Skeletal muscle satellite cell (primary cell): ENCODE measurements around the gene SORCS2.

Experiments used
- H3K27me3 ChIP-seq: 2 replicates; pipeline ENCODE4 v1.7.0; 2013; ENCODE audit warnings: low read length; ENCODE audit not compliant: control insufficient read depth, insufficient read depth
- H3K36me3 ChIP-seq: 2 replicates; pipeline ENCODE4 v1.7.0; 2013; ENCODE audit warnings: mild to moderate bottlenecking, control low read depth, low read length; ENCODE audit not compliant: insufficient read depth
- H3K4me1 ChIP-seq: 2 replicates; pipeline ENCODE4 v1.7.0; 2013; ENCODE audit warnings: low read length; ENCODE audit not compliant: control insufficient read depth, insufficient read depth
- H3K4me2 ChIP-seq: 2 replicates; pipeline ENCODE4 v1.7.0; 2013; ENCODE audit warnings: mild to moderate bottlenecking, low read length
- H3K4me3 ChIP-seq: 2 replicates; pipeline ENCODE4 v1.7.0; 2013; ENCODE audit warnings: low read length
- H3K9ac ChIP-seq: 2 replicates; pipeline ENCODE4 v1.7.0; 2013; ENCODE audit warnings: mild to moderate bottlenecking, low read depth, low read length, moderate library complexity
- H3K9me3 ChIP-seq: replicated peaks from 2 replicates; pipeline ENCODE4 v1.7.0; 2013; ENCODE audit warnings: mild to moderate bottlenecking, control low read depth, low read length

SORCS2 gene

GRCh38 chr4:7731437-7731836, 539.1 kb downstream of the SORCS2 start:
- Histone ChIP-seq H3K4me3 (no peak overlapping the region), H3K4me1 (no peaks in the 10 kb centered on the region), H3K4me2 (no peak overlapping the region), H3K9me3 (no peaks in the 10 kb centered on the region), H3K36me3 (no peaks in the 10 kb centered on the region), H3K27me3 (peaks cover 10% of the 10 kb centered on the region), H3K9ac (no peak overlapping the region)

GRCh38 chr4:7732263-7732662, 539.9 kb downstream of the SORCS2 start:
- Histone ChIP-seq H3K4me3 (no peak overlapping the region), H3K27me3 (peaks cover 10% of the 10 kb centered on the region), H3K9me3 (no peaks in the 10 kb centered on the region), H3K4me2 (no peak overlapping the region), H3K36me3 (no peaks in the 10 kb centered on the region), H3K4me1 (no peaks in the 10 kb centered on the region), H3K9ac (no peak overlapping the region)

- Histone ChIP-seq H3K9ac (no peak overlapping the region), H3K36me3 (no peaks in the 10 kb centered on the region), H3K4me3 (no peak overlapping the region), H3K4me2 (no peak overlapping the region), H3K9me3 (no peaks in the 10 kb centered on the region), H3K27me3 (peaks cover 10% of the 10 kb centered on the region), H3K4me1 (no peaks in the 10 kb centered on the region)
Observed at GRCh38 chr4:7733201-7733600, 540.9 kb downstream of the SORCS2 start.

- Histone ChIP-seq H3K4me3 (no peak overlapping the region), H3K27me3 (peaks cover 10% of the 10 kb centered on the region), H3K4me1 (no peaks in the 10 kb centered on the region), H3K36me3 (no peaks in the 10 kb centered on the region), H3K9me3 (no peaks in the 10 kb centered on the region), H3K4me2 (no peak overlapping the region), H3K9ac (no peak overlapping the region)
Observed at GRCh38 chr4:7733801-7734650, 541.7 kb downstream of the SORCS2 start.

GRCh38 chr4:7734651-7735260, 542.4 kb downstream of the SORCS2 start:
- Histone ChIP-seq H3K9ac (no peak overlapping the region), H3K4me1 (no peaks in the 10 kb centered on the region), H3K4me3 (no peak overlapping the region), H3K27me3 (peaks cover 10% of the 10 kb centered on the region), H3K4me2 (no peak overlapping the region), H3K9me3 (no peaks in the 10 kb centered on the region), H3K36me3 (no peaks in the 10 kb centered on the region)

GRCh38 chr4:7735395-7735794, 543.1 kb downstream of the SORCS2 start:
- no peak overlapping the region for H3K4me2 ChIP-seq
- no peak overlapping the region for H3K4me3 ChIP-seq
- H3K27me3 ChIP-seq, result peaks cover 10% of the 10 kb centered on the region
- no peaks in the 10 kb centered on the region for H3K4me1 ChIP-seq
- H3K9ac ChIP-seq, result no peak overlapping the region
- no peaks in the 10 kb centered on the region for H3K9me3 ChIP-seq
- no peaks in the 10 kb centered on the region for H3K36me3 ChIP-seq

- Histone ChIP-seq H3K4me1 (no peaks in the 10 kb centered on the region), H3K4me2 (no peak overlapping the region), H3K9me3 (no peaks in the 10 kb centered on the region), H3K4me3 (no peak overlapping the region), H3K9ac (no peak overlapping the region), H3K36me3 (no peaks in the 10 kb centered on the region), H3K27me3 (peaks cover 10% of the 10 kb centered on the region)
Observed at GRCh38 chr4:7735961-7736360, 543.6 kb downstream of the SORCS2 start.

GRCh38 chr4:7736436-7737267, 544.3 kb downstream of the SORCS2 start:
- Histone ChIP-seq H3K9me3 (no peaks in the 10 kb centered on the region), H3K4me1 (no peaks in the 10 kb centered on the region), H3K27me3 (peaks cover 9% of the 10 kb centered on the region), H3K4me3 (no peak overlapping the region), H3K4me2 (no peak overlapping the region), H3K36me3 (no peaks in the 10 kb centered on the region), H3K9ac (no peak overlapping the region)

- Histone ChIP-seq H3K4me2 (no peak overlapping the region), H3K9ac (no peak overlapping the region), H3K4me3 (no peak overlapping the region), H3K4me1 (no peaks in the 10 kb centered on the region), H3K9me3 (no peaks in the 10 kb centered on the region), H3K36me3 (no peaks in the 10 kb centered on the region), H3K27me3 (peaks cover 4% of the 10 kb centered on the region)
Observed at GRCh38 chr4:7737268-7737645, 544.9 kb downstream of the SORCS2 start.

GRCh38 chr4:7737752-7738457, 545.6 kb downstream of the SORCS2 start:
- Histone ChIP-seq H3K27me3 (no peaks in the 10 kb centered on the region), H3K4me3 (no peak overlapping the region), H3K4me1 (no peaks in the 10 kb centered on the region), H3K9ac (no peak overlapping the region), H3K36me3 (no peaks in the 10 kb centered on the region), H3K9me3 (no peaks in the 10 kb centered on the region), H3K4me2 (no peak overlapping the region)

GRCh38 chr4:7738458-7739076, 546.2 kb downstream of the SORCS2 start:
- H3K36me3 ChIP-seq, result no peaks in the 10 kb centered on the region
- H3K9me3 ChIP-seq, result no peaks in the 10 kb centered on the region
- no peaks in the 10 kb centered on the region for H3K4me1 ChIP-seq
- no peak overlapping the region for H3K9ac ChIP-seq
- H3K27me3 ChIP-seq, result no peaks in the 10 kb centered on the region
- no peak overlapping the region for H3K4me3 ChIP-seq
- H3K4me2 ChIP-seq, result no peak overlapping the region
